Neural cell (in vitro differentiated cells): ENCODE data around the gene PPP1R12B.

ENCODE experiments used
- CTCF ChIP-seq: fragments of 450-650 bp; IDR thresholded peaks from 2 replicates; pipeline ENCODE4 v1.5.1; 2014; ENCODE audit warnings: antibody characterized with exemption, mild to moderate bottlenecking, moderate library complexity; ENCODE audit not compliant: poor library complexity, severe bottlenecking
- EP300 ChIP-seq: fragments of 450-650 bp; conservative IDR thresholded peaks from 2 replicates; pipeline ENCODE4 v1.6.1; 2014; ENCODE audit warnings: antibody characterized with exemption, mild to moderate bottlenecking, moderate library complexity; ENCODE audit not compliant: poor library complexity, severe bottlenecking
- EZH2 ChIP-seq: fragments of 200-600, 300-800 bp; shearing (Covaris generic), sonication (generic); IDR thresholded peaks from 2 replicates; pipeline ENCODE4 v1.6.1; 2014; ENCODE audit warnings: antibody characterized with exemption, low read length, borderline replicate concordance, mild to moderate bottlenecking; ENCODE audit not compliant: insufficient read depth, poor library complexity, severe bottlenecking
- POLR2AphosphoS5 ChIP-seq: IDR thresholded peaks from 2 replicates; pipeline ENCODE4 v1.6.1; 2012
- REST ChIP-seq: IDR thresholded peaks from 2 replicates; pipeline ENCODE4 v1.6.1; 2012; ENCODE audit warnings: borderline replicate concordance
- SMC3 ChIP-seq: fragments of 450-650 bp; conservative IDR thresholded peaks from 2 replicates; pipeline ENCODE4 v1.6.1; 2014; ENCODE audit warnings: antibody characterized with exemption, mild to moderate bottlenecking, moderate library complexity; ENCODE audit not compliant: poor library complexity
- TAF1 ChIP-seq: IDR thresholded peaks from 2 replicates; pipeline ENCODE4 v1.6.1; 2012; ENCODE audit warnings: low read depth

GRCh38 chr1:202521886-202522285, 173.4 kb downstream of the PPP1R12B start:
- TF ChIP-seq CTCF (no peak), TAF1 (no peak), REST (no peak), SMC3 (no peak), POLR2AphosphoS5 (no peak), EZH2 (no peak), EP300 (no peak)
